Mesenchymal stem cell (in vitro differentiated cells and primary cell): ENCODE data around the gene NUDT16L1. TPM values are rescaled to one million over a fixed set of nuclear protein-coding genes. Genes with fewer than 3 reads are reported as not detected.
A peak's percentile ranks its signal among the peaks of the same experiment; 100 is the strongest.

ENCODE experiments used
- DNase-seq: peaks from one replicate; pipeline ENCODE4 v3.0.0-alpha.2; 2013
- H2AFZ ChIP-seq: one replicate; pipeline ENCODE4 v1.6.1; 2013; ENCODE audit warnings: low read depth, mild to moderate bottlenecking, control low read depth, inconsistent platforms, low read length, moderate library complexity
- H2AK5ac ChIP-seq: 2 replicates; pipeline ENCODE4 v1.6.1; 2013; ENCODE audit warnings: low read length, moderate library complexity, mild to moderate bottlenecking, inconsistent platforms; ENCODE audit not compliant: severe bottlenecking
- H2BK120ac ChIP-seq: one replicate; pipeline ENCODE4 v1.6.1; 2013; ENCODE audit warnings: low read depth, mild to moderate bottlenecking, inconsistent platforms, low read length, moderate library complexity
- H2BK12ac ChIP-seq, 2 experiments: one replicate each; pipeline ENCODE4 v1.6.1; 2013; ENCODE audit warnings: inconsistent platforms in 2 of 2, low read length in 2 of 2, mild to moderate bottlenecking in 2 of 2, moderate library complexity in 2 of 2, control low read depth in 1 of 2
- H2BK15ac ChIP-seq: one replicate; pipeline ENCODE4 v1.6.1; 2013; ENCODE audit warnings: mild to moderate bottlenecking, low read depth, inconsistent platforms; ENCODE audit not compliant: poor library complexity, severe bottlenecking
- H2BK5ac ChIP-seq: 2 replicates; pipeline ENCODE4 v1.6.1; 2013; ENCODE audit warnings: low read depth, mild to moderate bottlenecking, low read length, control low read depth, inconsistent platforms; ENCODE audit not compliant: poor library complexity, severe bottlenecking
- H3K14ac ChIP-seq, 2 experiments: one replicate each; pipeline ENCODE4 v1.6.1; 2013; ENCODE audit warnings: inconsistent platforms in 2 of 2, low read length in 2 of 2, control low read depth in 1 of 2, mild to moderate bottlenecking in 1 of 2, moderate library complexity in 1 of 2
- H3K18ac ChIP-seq, 2 experiments: one replicate each; pipeline ENCODE4 v1.6.1; 2013; ENCODE audit warnings: inconsistent platforms in 2 of 2, low read length in 2 of 2, control low read depth in 1 of 2, low read depth in 1 of 2, mild to moderate bottlenecking in 1 of 2
- H3K23ac ChIP-seq, 2 experiments: one replicate each; pipeline ENCODE4 v1.6.1; 2013; ENCODE audit warnings: inconsistent platforms in 2 of 2, low read length in 2 of 2, mild to moderate bottlenecking in 2 of 2, moderate library complexity in 2 of 2, control low read depth in 1 of 2
- H3K27ac ChIP-seq: 2 replicates; pipeline ENCODE4 v1.5.1; 2013; ENCODE audit warnings: mild to moderate bottlenecking, moderate library complexity, low read length, control low read depth, inconsistent platforms; ENCODE audit not compliant: poor library complexity, severe bottlenecking
- H3K27me3 ChIP-seq, 2 experiments: 2 replicates each; pipeline versions ENCODE4 v1.6.1 to v1.7.0; 2013; ENCODE audit warnings: low read length in 2 of 2, mild to moderate bottlenecking in 2 of 2, moderate library complexity in 2 of 2, control low read depth in 1 of 2, inconsistent platforms in 1 of 2; ENCODE audit not compliant: control insufficient read depth in 1 of 2, insufficient read depth in 1 of 2
- H3K36me3 ChIP-seq, 2 experiments: 2 replicates each; pipeline versions ENCODE4 v1.6.1 to v1.7.0; 2013; ENCODE audit warnings: low read length in 2 of 2, control low read depth in 1 of 2, inconsistent platforms in 1 of 2, low read depth in 1 of 2, mild to moderate bottlenecking in 1 of 2; ENCODE audit not compliant: insufficient read depth in 2 of 2, control insufficient read depth in 1 of 2
- H3K4ac ChIP-seq, 2 experiments: one replicate each; pipeline ENCODE4 v1.6.1; 2013; ENCODE audit warnings: inconsistent platforms in 2 of 2, low read length in 2 of 2, mild to moderate bottlenecking in 2 of 2, moderate library complexity in 2 of 2, control low read depth in 1 of 2, low read depth in 1 of 2
- H3K4me1 ChIP-seq: 2 replicates; pipeline ENCODE4 v1.6.1; 2013; ENCODE audit warnings: low read depth, low read length, control low read depth; ENCODE audit not compliant: control insufficient read depth, insufficient read depth
- H3K4me2 ChIP-seq: 2 replicates; pipeline ENCODE4 v1.6.1; 2013; ENCODE audit warnings: low read length, mild to moderate bottlenecking, inconsistent platforms; ENCODE audit not compliant: poor library complexity, severe bottlenecking
- H3K4me3 ChIP-seq, 2 experiments: 2 replicates each; pipeline versions ENCODE4 v1.5.1 to v1.7.0; 2013; ENCODE audit warnings: low read length in 2 of 2, mild to moderate bottlenecking in 2 of 2, control low read depth in 1 of 2, low read depth in 1 of 2; ENCODE audit not compliant: insufficient read depth in 1 of 2
- H3K79me1 ChIP-seq: replicated peaks from 2 replicates; pipeline ENCODE4 v1.6.1; 2013; ENCODE audit warnings: mild to moderate bottlenecking, control low read depth, low read length, inconsistent platforms; ENCODE audit not compliant: poor library complexity, severe bottlenecking
- H3K9ac ChIP-seq: 2 replicates; pipeline ENCODE4 v1.7.0; 2013; ENCODE audit warnings: mild to moderate bottlenecking, low read length, moderate library complexity
- H3K9me3 ChIP-seq: 2 replicates; pipeline ENCODE4 v1.7.0; 2013; ENCODE audit warnings: mild to moderate bottlenecking, low read length; ENCODE audit not compliant: control insufficient read depth
- H4K8ac ChIP-seq: one replicate; pipeline ENCODE4 v1.6.1; 2013; ENCODE audit warnings: inconsistent platforms, mild to moderate bottlenecking, low read length, moderate library complexity
- H4K91ac ChIP-seq: one replicate; pipeline ENCODE4 v1.6.1; 2013; ENCODE audit warnings: mild to moderate bottlenecking, low read length, inconsistent platforms
- WGBS: methylation state at CpG from one replicate; pipeline ENCODE4 v1.1.7; 2013; ENCODE audit warnings: mixed read lengths; 5-methylcytosine and 5-hydroxymethylcytosine counted together
- small RNA-seq: library from polyadenylated mRNA; stranded (forward); fragments of <200 nt; extraction: miRNeasy Mini kit (QIAGEN cat#:217004); gene quantifications from one replicate; pipeline ENCODE3, GENCODE V24; 2013; ENCODE audit warnings: low read depth

Gene NUDT16L1

GRCh38 chr16:4743226-4743878 lies 50.0 kb downstream of the NUDT16L1 start:
- H3K27me3 ChIP-seq: no peaks in the 10 kb centered on the region
- 63% methylated on average over 14 of the region's 14 CpGs for WGBS
- H3K9me3 ChIP-seq: no peaks in the 10 kb centered on the region
- no peaks in the 10 kb centered on the region for H3K79me1 ChIP-seq
- no peak overlapping the region for H2BK120ac ChIP-seq
- peak overlapping the region in 1 of 2 experiments; percentile 54 for H3K4me3 ChIP-seq
- H2AFZ ChIP-seq: no peak overlapping the region
- H3K14ac ChIP-seq: no peak overlapping the region
- H2BK5ac ChIP-seq: no peak overlapping the region
- H2BK12ac ChIP-seq: no peak overlapping the region
- no peak for DNase-seq
- H4K91ac ChIP-seq: peak overlapping the region; percentile 2
- no peak overlapping the region for H3K4me2 ChIP-seq
- no peak overlapping the region for H3K4ac ChIP-seq
- H2BK15ac ChIP-seq: no peak overlapping the region
- no peak overlapping the region for H2AK5ac ChIP-seq
- H3K18ac ChIP-seq: no peak overlapping the region
- H3K27ac ChIP-seq: no peak overlapping the region
- peaks cover 5% of the 10 kb centered on the region for H3K4me1 ChIP-seq
- peak overlapping the region; percentile 7 for H4K8ac ChIP-seq
- H3K23ac ChIP-seq: no peak overlapping the region
- H3K36me3 ChIP-seq: peaks cover 0 to 8% of the 10 kb centered on the region in 2 experiments
- H3K9ac ChIP-seq: peak overlapping the region; percentile 18

GRCh38 chr16:4744555-4745273 lies 51.4 kb downstream of the NUDT16L1 start:
- 85% methylated on average over 11 of the region's 13 CpGs for WGBS
- no peak overlapping the region for H4K8ac ChIP-seq
- no peak overlapping the region for H3K23ac ChIP-seq
- H3K27ac ChIP-seq: no peak overlapping the region
- no peak for DNase-seq
- H2BK5ac ChIP-seq: no peak overlapping the region
- peaks cover 5% of the 10 kb centered on the region for H3K4me1 ChIP-seq
- H3K27me3 ChIP-seq: no peaks in the 10 kb centered on the region
- no peak overlapping the region for H2AFZ ChIP-seq
- no peak overlapping the region for H2BK120ac ChIP-seq
- H3K79me1 ChIP-seq: no peaks in the 10 kb centered on the region
- H3K36me3 ChIP-seq: peaks cover 0 to 20% of the 10 kb centered on the region in 2 experiments
- no peak overlapping the region for H3K14ac ChIP-seq
- no peak overlapping the region for H3K4me2 ChIP-seq
- H4K91ac ChIP-seq: no peak overlapping the region
- no peak overlapping the region for H3K18ac ChIP-seq
- H2AK5ac ChIP-seq: no peak overlapping the region
- no peak overlapping the region for H3K4me3 ChIP-seq
- H3K9ac ChIP-seq: no peak overlapping the region
- H3K9me3 ChIP-seq: no peaks in the 10 kb centered on the region
- H2BK15ac ChIP-seq: no peak overlapping the region
- no peak overlapping the region for H3K4ac ChIP-seq
- H2BK12ac ChIP-seq: no peak overlapping the region

- no peak overlapping the region for H3K14ac ChIP-seq
- H3K4me2 ChIP-seq: no peak overlapping the region
- 100% methylated on average over 3 of the region's 3 CpGs for WGBS
These were observed 51.9 kb downstream of the NUDT16L1 start for GRCh38 chr16:4745274-4745569.

More at GRCh38 chr16:4745274-4745569, 51.9 kb downstream of the NUDT16L1 start:
- H3K9ac ChIP-seq: no peak overlapping the region
- no peak overlapping the region for H3K4ac ChIP-seq
- H3K23ac ChIP-seq: no peak overlapping the region
- H2BK15ac ChIP-seq: no peak overlapping the region
- no peak overlapping the region for H2BK5ac ChIP-seq
- no peak overlapping the region for H4K91ac ChIP-seq
- DNase-seq: no peak
- peaks cover 2 to 25% of the 10 kb centered on the region in 2 experiments for H3K36me3 ChIP-seq
- H3K18ac ChIP-seq: no peak overlapping the region
- H2BK120ac ChIP-seq: no peak overlapping the region
- H3K79me1 ChIP-seq: peaks cover 2% of the 10 kb centered on the region
- no peaks in the 10 kb centered on the region for H3K9me3 ChIP-seq
- no peak overlapping the region for H2AFZ ChIP-seq
- H3K27ac ChIP-seq: no peak overlapping the region
- H2BK12ac ChIP-seq: no peak overlapping the region
- no peak overlapping the region for H2AK5ac ChIP-seq
- H4K8ac ChIP-seq: no peak overlapping the region
- H3K4me3 ChIP-seq: no peak overlapping the region
- H3K27me3 ChIP-seq: no peaks in the 10 kb centered on the region
- H3K4me1 ChIP-seq: peaks cover 5% of the 10 kb centered on the region

Small RNAs within 50 kb of the gene (small RNA-seq; reads per million reads assigned to genes)
- not detected for gene MIR6769A
